ENCODE measurements around the gene CHRND. TPM values are rescaled to one million over a fixed set of nuclear protein-coding genes. Genes with fewer than 3 reads are reported as not detected.

CHRND gene
- total RNA-seq, 2 experiments from 2014 or later: not detected

- Mint-ChIP-seq H3K9me3 (no peaks in the 10 kb centered on the region), H3K4me1 (ENCODE audit: low read depth) (peaks cover 17% of the 10 kb centered on the region), H3K36me3 (ENCODE audit: low read depth) (no peaks in the 10 kb centered on the region), H3K27me3 (peaks cover 48% of the 10 kb centered on the region), H3K4me3 (no peak overlapping the region), H3K27ac (no peak overlapping the region)
- Histone ChIP-seq H3K36me3 (ENCODE audit: insufficient read depth, low read length) (no peaks in the 10 kb centered on the region), H3K4me3 (ENCODE audit: low read length) (no peak overlapping the region), H3K27me3 (ENCODE audit: control insufficient read depth in 1 of 2, insufficient read depth in 2 of 2, low read length in 2 of 2) (peaks cover 29 to 40% of the 10 kb centered on the region in 2 experiments), H3K9me3 (ENCODE audit: control insufficient read depth in 1 of 2, insufficient read depth in 1 of 2, low read length in 2 of 2) (peaks cover 0 to 17% of the 10 kb centered on the region in 2 experiments), H3K27ac (ENCODE audit: low read depth in 1 of 2, low read length in 2 of 2) (no peak overlapping the region), H3K4me1 (ENCODE audit: insufficient read depth, low read length) (peaks cover 8% of the 10 kb centered on the region)
- intact Hi-C loops (cut with DNase I, micrococcal nuclease): no loop called here
- ChIA-PET CTCF (no interaction called here), POLR2A (no interaction called here)
- ATAC-seq (ENCODE audit: poor library complexity): no peak
- DNase-seq: no peak
- TF ChIP-seq CTCF (IDR thresholded peaks at IDR 0.05): no peak
Measured at GRCh38 chr2:232485757-232486557, 40.0 kb upstream of the CHRND start.

- no peak for DNase-seq
- no peak overlapping the region for H3K27ac Mint-ChIP-seq
- H3K9me3 Mint-ChIP-seq: no peaks in the 10 kb centered on the region
- Histone ChIP-seq H3K36me3 (ENCODE audit: insufficient read depth, low read length) (no peaks in the 10 kb centered on the region), H3K4me3 (ENCODE audit: low read length) (no peak overlapping the region), H3K9me3 (ENCODE audit: control insufficient read depth in 1 of 2, insufficient read depth in 1 of 2, low read length in 2 of 2) (peaks cover 0 to 17% of the 10 kb centered on the region in 2 experiments), H3K27ac (ENCODE audit: low read depth in 1 of 2, low read length in 2 of 2) (no peak overlapping the region), H3K4me1 (ENCODE audit: insufficient read depth, low read length) (peaks cover 8% of the 10 kb centered on the region), H3K27me3 (ENCODE audit: control insufficient read depth in 1 of 2, insufficient read depth in 2 of 2, low read length in 2 of 2) (peaks cover 29 to 40% of the 10 kb centered on the region in 2 experiments)
- H3K4me3 Mint-ChIP-seq: no peak overlapping the region
- ChIA-PET CTCF (no interaction called here), POLR2A (no interaction called here)
- no peak for ATAC-seq (ENCODE audit: poor library complexity)
- peaks cover 55% of the 10 kb centered on the region for H3K27me3 Mint-ChIP-seq
- H3K36me3 Mint-ChIP-seq (ENCODE audit: low read depth): no peaks in the 10 kb centered on the region
- TF ChIP-seq CTCF (IDR thresholded peaks at IDR 0.05): no peak
- H3K4me1 Mint-ChIP-seq (ENCODE audit: low read depth): peaks cover 17% of the 10 kb centered on the region
- intact Hi-C loops (cut with DNase I, micrococcal nuclease): no loop called here
Measured at GRCh38 chr2:232486558-232487384, 39.2 kb upstream of the CHRND start.

GRCh38 chr2:232487385-232488096, 38.4 kb upstream of the CHRND start, which contains the start of gene ECEL1:
Gene ECEL1, minus strand, starts transcription at chr2:232487834. Its CDS starts 1,181 bp downstream, at chr2:232486653.
- Histone ChIP-seq H3K36me3 (ENCODE audit: insufficient read depth, low read length) (no peaks in the 10 kb centered on the region), H3K4me3 (ENCODE audit: low read length) (no peak within 1 kb of the TSS), H3K27me3 (ENCODE audit: control insufficient read depth in 1 of 2, insufficient read depth in 2 of 2, low read length in 2 of 2) (peaks cover 29 to 40% of the 10 kb centered on the region in 2 experiments), H3K27ac (ENCODE audit: low read depth in 1 of 2, low read length in 2 of 2) (no peak within 1 kb of the TSS), H3K4me1 (ENCODE audit: insufficient read depth, low read length) (peaks cover 8% of the 10 kb centered on the region), H3K9me3 (ENCODE audit: control insufficient read depth in 1 of 2, insufficient read depth in 1 of 2, low read length in 2 of 2) (peaks cover 0 to 17% of the 10 kb centered on the region in 2 experiments)
- Mint-ChIP-seq H3K4me3 (peak within 1 kb of the TSS; percentile 78), H3K27me3 (peaks cover 53% of the 10 kb centered on the region), H3K36me3 (ENCODE audit: low read depth) (no peaks in the 10 kb centered on the region), H3K27ac (no peak within 1 kb of the TSS), H3K9me3 (no peaks in the 10 kb centered on the region), H3K4me1 (ENCODE audit: low read depth) (peaks cover 17% of the 10 kb centered on the region)
- DNase-seq (peak in 1 of 14 experiments; percentile 0), ATAC-seq (ENCODE audit: poor library complexity) (no peak)
- TF ChIP-seq CTCF (IDR thresholded peaks at IDR 0.05): no peak
- intact Hi-C loops (cut with DNase I, micrococcal nuclease): no loop called here
- POLR2A ChIA-PET: no interaction called here
- CTCF ChIA-PET: no interaction called here

Data from CD4-positive, alpha-beta T cell (primary cell).